Cortex of kidney (tissue), 1 donor: Measurements from ENCODE around the gene SEC14L6.
"Not testable (repeated sequence)": the region's sequence is repeated elsewhere in the genome, so short reads cannot be mapped to it uniquely, and the experiment has no call there.

Experiments
- DNase-seq: peaks from one replicate; lab custom pipeline; 2025; lab: John Stamatoyannopoulos, UW

Gene SEC14L6

GRCh38 chr22:30566125-30566524, 19.6 kb upstream of the SEC14L6 start:
- DNase-seq = no peak

DNA sequence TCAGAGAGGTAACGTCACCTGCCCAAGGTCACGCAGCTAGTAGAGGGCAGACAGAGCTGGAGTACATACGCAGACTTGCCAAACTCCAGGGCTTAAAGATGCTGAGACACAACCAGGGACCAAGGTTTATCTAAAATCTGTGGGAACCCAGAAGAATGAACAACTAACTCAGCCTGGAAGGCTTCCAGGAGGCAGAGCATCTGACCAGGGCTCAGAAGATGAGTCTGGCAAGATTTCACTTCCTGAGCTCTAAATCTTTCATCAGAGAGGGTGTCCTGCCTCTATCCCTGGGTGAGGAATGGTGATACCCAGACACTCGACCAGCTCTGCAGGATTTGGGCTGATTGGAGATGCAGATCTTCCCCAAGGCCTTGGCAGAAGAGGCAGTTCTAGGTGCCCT, 18.8 kb upstream of the SEC14L6 start:
- DNase-seq = no peak

DNA sequence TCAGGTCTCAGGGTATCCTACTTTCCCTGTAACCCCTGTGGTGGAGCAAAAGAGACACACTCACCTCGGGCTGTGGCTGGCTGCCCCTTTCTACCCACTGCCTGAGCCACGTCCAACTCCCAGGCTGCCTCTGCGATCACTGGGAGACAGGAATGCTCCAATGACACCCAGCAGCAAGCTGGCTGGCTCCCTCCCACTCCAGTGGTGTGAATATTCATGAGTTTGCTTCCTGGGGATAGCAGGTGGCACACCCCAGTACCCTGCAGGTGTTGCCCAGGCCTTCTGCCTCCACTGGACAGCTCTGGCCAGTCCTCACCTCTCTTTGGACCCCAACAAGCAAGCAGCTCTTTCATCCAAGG, 18.2 kb upstream of the SEC14L6 start:
- DNase-seq = no peak

- DNase-seq = no peak
Observed at GRCh38 chr22:30564045-30564760, 17.7 kb upstream of the SEC14L6 start.

- no peak for DNase-seq
Observed at GRCh38 chr22:30562366-30562765, 15.8 kb upstream of the SEC14L6 start.

GRCh38 chr22:30561402-30562189, 15.1 kb upstream of the SEC14L6 start:
- no peak for DNase-seq

DNA sequence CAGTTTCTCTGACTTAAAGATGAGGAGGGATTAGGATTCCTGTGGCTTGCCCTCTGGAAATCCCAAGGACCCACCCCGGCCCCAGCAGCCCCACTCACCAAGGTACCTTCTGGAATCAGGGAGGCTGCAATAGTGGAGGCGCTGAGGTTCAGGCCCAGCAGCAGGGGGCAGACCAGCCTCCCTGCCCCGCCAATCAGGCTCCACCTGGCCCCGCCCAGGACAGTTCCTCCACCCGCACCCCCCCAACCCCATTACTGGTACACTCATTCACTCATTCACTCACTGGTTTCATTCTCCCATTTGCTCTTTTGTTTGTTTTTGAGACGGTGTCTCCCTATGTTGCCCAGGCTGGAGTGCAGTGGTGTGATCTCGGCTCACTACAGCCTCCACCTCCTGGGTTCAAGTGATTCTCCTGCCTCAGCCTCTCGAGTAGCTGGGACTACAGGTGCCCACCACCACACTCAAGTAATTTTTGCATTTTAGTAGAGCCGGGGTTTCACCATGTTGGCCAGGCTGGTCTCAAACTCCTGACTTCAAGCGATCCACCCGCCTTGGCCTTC, 14.2 kb upstream of the SEC14L6 start:
- DNase-seq = not testable (repeated sequence)

- no peak for DNase-seq
Observed at GRCh38 chr22:30559889-30560288, 13.3 kb upstream of the SEC14L6 start.

DNA sequence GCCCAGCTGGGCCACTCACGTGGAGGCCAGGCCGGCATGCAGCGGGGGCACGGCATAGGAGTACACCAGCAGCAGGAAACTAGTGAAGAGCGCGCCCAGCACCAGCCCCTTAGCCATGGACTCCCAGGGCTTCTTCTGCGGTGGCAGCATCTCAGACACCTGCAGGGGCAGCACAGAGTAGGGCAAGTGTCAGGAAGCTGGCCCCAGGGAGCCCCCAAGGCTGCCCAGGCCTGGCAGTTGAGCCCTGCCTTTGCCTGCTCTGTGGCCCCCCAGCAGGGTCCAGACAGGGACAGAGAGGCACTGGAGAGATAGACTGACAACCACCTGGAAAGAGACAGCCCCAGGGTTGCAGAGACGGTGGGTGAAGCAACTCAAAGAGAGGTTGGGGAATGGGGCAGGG, 10.7 kb upstream of the SEC14L6 start:
- DNase-seq = no peak

DNA sequence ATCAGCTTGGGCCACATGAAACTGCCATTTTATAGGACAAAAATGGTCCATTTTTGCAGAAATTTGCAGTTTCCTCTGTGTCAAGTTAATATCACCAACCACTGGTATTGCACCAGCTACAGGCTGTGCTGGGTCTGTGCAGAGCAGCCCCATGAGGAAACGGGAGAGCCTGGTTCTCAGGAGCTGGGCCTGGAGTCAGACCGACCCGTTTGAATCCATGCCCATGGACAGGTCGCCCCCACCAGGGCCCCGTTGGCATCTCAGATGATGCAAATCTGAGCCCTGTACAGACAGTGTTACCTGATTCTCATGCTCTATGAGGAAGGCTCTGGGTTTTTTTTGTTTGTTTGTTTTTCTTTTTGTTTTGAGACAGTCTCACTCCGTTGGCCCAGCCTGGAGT, 9.8 kb upstream of the SEC14L6 start:
- no peak for DNase-seq

- no peak for DNase-seq
Observed at GRCh38 chr22:30555282-30556210, 9.0 kb upstream of the SEC14L6 start.

DNA sequence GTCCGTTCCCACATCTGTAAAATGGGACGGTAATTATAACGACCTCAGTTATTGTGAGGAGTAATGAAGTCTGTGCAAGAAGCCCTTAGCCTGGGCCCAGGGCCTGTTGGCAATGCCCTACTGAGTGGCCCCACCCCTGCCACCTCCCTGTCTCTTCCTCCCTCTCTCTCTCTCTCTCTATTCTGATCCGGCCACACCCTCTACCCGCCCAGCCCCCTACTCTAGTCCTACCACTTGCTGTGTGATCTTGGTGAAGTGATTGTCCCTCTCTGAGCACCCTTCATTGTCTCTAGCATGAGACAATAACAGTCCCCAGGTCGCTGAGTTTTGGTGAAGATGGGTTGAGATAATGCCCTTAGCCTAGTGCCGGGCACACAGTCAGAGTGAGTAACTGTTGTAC, 7.4 kb upstream of the SEC14L6 start:
- no peak for DNase-seq

- DNase-seq = no peak
Observed at GRCh38 chr22:30552719-30553118, 6.2 kb upstream of the SEC14L6 start.

DNA sequence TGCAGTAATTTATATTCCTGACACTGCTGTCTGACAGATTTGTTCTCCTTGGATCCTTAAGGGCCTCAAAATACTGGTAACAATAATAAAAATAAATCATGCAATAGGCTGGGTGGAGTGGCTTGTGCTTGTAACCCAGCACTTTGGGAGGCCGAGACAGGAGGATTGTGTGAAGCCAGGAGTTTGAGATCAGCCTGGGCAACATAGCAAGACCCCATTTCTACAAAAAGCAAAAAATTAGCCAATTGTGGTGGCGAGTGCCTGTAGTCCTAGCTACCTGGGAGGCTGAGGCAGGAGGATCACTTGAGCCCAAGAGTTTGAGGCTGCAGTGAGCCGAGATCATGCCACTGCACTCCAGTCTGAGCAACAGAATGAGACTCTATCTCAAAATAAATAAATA, 5.3 kb upstream of the SEC14L6 start:
- not testable (repeated sequence) for DNase-seq

- no peak for DNase-seq
Observed at GRCh38 chr22:30547188-30547587, 647 bp upstream of the SEC14L6 start.

DNA sequence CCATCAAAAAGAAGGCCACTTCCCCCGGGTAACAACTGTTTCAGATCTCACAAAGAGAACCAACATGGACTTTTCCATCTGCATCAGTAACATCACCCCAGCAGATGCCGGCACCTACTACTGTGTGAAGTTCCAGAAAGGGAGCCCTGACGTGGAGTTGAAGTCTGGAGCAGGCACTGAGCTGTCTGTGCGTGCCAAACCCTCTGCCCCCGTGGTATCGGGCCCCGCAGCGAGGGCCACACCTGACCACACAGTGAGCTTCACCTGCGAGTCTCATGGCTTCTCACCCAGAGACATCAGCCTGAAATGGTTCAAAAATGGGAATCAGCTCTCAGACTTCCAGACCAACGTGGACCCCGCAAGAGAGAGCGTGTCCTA, 3.7 kb downstream of the SEC14L6 start:
- no peak for DNase-seq

- no peak for DNase-seq
Observed at GRCh38 chr22:30541961-30542810, 4.4 kb downstream of the SEC14L6 start.

DNA sequence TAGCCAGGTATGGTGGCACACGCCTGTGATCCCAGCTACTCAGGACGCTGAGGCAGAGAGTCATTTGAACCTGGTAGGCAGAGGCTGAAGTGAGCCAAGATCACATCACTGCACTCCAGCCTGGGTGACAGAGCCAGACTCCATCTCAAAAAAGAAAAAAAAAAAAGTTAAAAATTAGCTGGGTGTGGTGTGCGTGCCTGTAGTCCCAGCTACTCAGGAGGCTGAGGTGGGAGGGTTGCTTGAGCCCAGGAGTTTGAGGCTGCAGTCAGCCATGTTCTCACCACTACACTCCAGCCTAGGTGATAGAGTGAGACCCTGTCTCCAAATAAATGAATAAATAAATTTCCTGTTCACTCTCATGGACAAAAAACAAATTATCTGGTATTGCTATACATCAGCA, 5.0 kb downstream of the SEC14L6 start:
- not testable (repeated sequence) for DNase-seq

DNA sequence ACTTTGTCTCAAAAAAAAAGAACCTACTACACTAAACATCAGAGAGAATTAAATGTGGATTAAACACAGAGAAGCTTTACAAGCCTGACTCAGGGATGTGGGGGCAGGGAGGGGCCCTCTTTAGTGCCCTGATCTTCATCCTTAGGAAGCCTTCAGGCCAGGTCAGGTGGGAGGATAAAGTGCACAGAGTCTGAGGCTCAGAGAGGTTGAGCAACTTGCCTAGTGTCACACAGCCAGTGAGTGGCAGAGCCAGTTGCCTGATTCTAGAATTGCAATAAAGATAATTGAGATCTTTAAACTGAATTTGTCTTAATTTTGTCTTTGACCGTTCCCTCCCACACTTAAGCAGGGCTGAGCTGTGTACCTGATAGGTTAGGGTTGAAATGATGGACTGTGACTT, 7.2 kb downstream of the SEC14L6 start:
- no peak for DNase-seq

DNA sequence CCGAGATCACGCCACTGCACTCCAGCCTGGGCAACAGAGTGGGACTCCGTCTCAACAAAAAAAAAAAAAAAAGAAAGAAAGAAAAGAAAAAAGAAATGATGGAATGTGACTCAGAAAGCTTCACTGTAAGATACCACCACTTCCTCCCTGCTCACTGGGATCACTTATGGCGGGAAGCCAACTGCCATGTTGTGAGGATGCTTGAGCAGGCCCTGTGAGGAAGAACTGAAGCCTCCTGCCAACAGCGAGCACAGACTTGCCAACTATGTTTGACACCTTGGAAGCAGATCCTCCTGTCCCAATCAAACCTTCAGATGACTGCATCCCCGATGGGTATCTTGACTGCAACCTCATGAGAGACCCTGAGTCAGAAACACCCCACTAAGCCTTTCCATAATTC, 8.3 kb downstream of the SEC14L6 start:
- DNase-seq = no peak

DNA sequence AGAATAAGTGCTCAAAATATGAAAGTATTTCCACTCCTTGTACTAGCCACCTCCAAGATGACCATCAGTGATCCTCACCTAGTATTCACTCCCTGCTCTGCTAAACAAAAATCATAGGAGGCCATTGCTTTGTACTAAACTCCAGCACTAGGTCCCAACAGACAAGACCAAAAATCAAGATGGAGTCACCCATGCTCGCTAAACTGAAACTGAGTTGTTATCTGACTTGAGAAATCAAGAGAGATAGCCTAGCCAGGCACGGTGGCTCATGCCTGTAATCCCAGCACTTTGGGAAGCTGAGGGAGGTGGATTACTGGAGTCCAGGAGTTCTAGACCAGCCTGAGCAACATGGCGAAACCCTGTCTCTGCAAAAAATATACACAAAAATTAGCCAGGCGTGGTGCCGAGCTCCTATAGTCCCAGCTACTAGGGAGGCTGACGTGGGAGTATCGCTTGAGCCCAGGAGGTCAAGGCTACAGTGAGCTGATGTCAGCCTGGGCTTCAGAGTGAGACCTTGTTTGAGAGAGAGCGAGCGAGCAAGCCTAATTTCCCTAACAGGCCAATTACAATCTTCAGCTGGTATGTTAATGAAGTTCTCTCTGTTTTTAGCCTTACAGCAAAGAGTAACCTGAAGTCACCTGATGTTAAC, 9.3 kb downstream of the SEC14L6 start:
- DNase-seq = no peak
